Testis (tissue), 3 donors: Measurements from ENCODE around the gene MTRF1. TPM values are rescaled to one million over a fixed set of nuclear protein-coding genes. Genes with fewer than 3 reads are reported as not detected.

Experiments used
- DNase-seq: peaks from one replicate; pipeline ENCODE4 v3.0.0-alpha.2; 2019
- H3K27ac ChIP-seq, 2 donors: fragments of 200-600 bp; sonication (generic); one replicate each; pipeline ENCODE4 v1.5.1; 2019
- H3K27me3 ChIP-seq: fragments of 200-600 bp; sonication (generic); one replicate; pipeline ENCODE4 v1.5.1; 2019
- H3K36me3 ChIP-seq: fragments of 200-600 bp; sonication (generic); one replicate; pipeline ENCODE4 v1.5.1; 2017; ENCODE audit warnings: low read depth; ENCODE audit errors: missing control alignments
- H3K4me1 ChIP-seq: fragments of 200-600 bp; sonication (generic); one replicate; pipeline ENCODE4 v1.5.1; 2019
- H3K4me3 ChIP-seq, 2 donors: fragments of 200-600 bp; sonication (generic); one replicate each; pipeline ENCODE4 v1.5.1; 2017 to 2019
- H3K9me3 ChIP-seq: fragments of 200-600 bp; sonication (generic); one replicate; pipeline ENCODE4 v1.5.1; 2017
- POLR2A ChIP-seq: fragments of 450-650 bp; IDR thresholded peaks from one replicate; pipeline ENCODE4 v1.6.1; 2017; ENCODE audit warnings: antibody characterized with exemption, mild to moderate bottlenecking, moderate library complexity
- WGBS, 2 donors: methylation state at CpG; one replicate each; pipeline ENCODE4 v1.1.5; 2018; 5-methylcytosine and 5-hydroxymethylcytosine counted together
- intact Hi-C: fragments of 100-400 bp; cut with DNase I; formaldehyde crosslinking; loops from one replicate; pipeline ENCODE4 v1.15.1; 2023; ENCODE audit warnings: low total_unique reads
- polyA plus RNA-seq: library from polyadenylated mRNA; stranded (reverse); fragments of 350-450 nt; fragmentation: Illumina TruSeq; extraction: RNeasy Lipid Tissue Mini Kit (QIAGEN cat#74804); gene quantifications from one replicate; pipeline ENCODE4 v1.2.3, GENCODE V29; 2014; ENCODE audit warnings: low read depth, low replicate concordance; ENCODE audit not compliant: insufficient read depth
- total RNA-seq, 2 donors: library from RNA; depleted of rRNA; stranded (reverse); fragments of >200 nt; gene quantifications; one replicate each; pipeline ENCODE4 v1.2.3, GENCODE V29; 2016
- TF ChIP-seq, protein P1 (sequence below), 3 experiments: fragments of 450-650 bp in 2 of 3; fragments of 200-600 bp in 1 of 3; sonication (generic) in 1 of 3; IDR thresholded peaks; one replicate each; pipeline ENCODE4 v1.5.1; 2016 to 2019; ENCODE audit warnings: antibody characterized with exemption in 3 of 3, mild to moderate bottlenecking in 2 of 3, moderate library complexity in 1 of 3

MTRF1 gene
- total and polyA plus RNA-seq, 3 donors from 2014 or later: 20.3 to 32.8 (median 23.7) TPM

DNA sequence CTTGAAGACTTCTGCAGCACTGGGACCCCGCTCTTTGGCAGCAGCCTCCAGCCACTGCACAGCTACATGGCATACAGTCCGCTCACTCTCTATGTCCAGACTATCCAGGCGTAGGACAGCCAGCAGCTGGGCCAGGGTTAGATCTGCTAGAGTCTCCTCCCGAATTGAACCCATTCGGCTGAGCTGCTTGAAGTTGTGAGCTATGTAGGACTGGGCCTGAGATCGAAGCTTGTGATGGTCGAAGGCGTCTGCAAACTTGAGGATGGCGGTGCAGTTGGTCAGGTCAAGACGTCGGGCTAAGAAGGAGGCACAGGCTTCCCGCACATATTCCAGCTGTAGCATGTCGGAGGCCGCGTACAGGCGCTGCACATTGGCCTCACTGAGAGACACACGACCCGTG, 69.9 kb downstream of the MTRF1 start:
- DNase-seq: peak; percentile 16
- H3K27me3 ChIP-seq: no peaks in the 10 kb centered on the region
- peak overlapping the region; percentile 67 to 81 for H3K4me3 ChIP-seq
- no peaks in the 10 kb centered on the region for H3K36me3 ChIP-seq
- intact Hi-C loops: no loop called here
- no peak overlapping the region for H3K27ac ChIP-seq
- TF ChIP-seq POLR2A: no peak
- TF ChIP-seq, protein P1, sequence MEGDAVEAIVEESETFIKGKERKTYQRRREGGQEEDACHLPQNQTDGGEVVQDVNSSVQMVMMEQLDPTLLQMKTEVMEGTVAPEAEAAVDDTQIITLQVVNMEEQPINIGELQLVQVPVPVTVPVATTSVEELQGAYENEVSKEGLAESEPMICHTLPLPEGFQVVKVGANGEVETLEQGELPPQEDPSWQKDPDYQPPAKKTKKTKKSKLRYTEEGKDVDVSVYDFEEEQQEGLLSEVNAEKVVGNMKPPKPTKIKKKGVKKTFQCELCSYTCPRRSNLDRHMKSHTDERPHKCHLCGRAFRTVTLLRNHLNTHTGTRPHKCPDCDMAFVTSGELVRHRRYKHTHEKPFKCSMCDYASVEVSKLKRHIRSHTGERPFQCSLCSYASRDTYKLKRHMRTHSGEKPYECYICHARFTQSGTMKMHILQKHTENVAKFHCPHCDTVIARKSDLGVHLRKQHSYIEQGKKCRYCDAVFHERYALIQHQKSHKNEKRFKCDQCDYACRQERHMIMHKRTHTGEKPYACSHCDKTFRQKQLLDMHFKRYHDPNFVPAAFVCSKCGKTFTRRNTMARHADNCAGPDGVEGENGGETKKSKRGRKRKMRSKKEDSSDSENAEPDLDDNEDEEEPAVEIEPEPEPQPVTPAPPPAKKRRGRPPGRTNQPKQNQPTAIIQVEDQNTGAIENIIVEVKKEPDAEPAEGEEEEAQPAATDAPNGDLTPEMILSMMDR (IDR thresholded peaks at IDR 0.05): no peak
- WGBS, 2 donors: 70 to 85% methylated on average over 12 to 18 of the region's 18 CpGs
- H3K4me1 ChIP-seq: no peaks in the 10 kb centered on the region
- no peaks in the 10 kb centered on the region for H3K9me3 ChIP-seq

DNA sequence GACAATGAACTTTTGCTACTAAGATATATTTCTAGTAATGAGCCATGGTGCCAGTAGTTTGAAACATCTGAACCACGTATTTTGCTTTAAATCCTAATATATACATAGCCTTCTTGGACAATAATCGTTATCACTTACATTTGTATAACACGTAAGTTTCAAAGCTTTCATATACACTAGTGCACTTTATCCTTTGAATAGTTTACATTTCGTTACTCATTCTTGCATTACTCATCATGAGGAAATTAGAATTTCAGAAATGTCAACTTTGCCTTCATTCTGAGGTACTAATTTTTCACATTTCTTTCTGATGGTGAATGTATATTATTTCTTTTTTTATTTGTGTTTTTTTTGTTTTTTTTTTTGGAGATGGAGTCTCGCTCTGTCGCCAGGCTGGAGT, 74.8 kb downstream of the MTRF1 start:
- H3K27me3 ChIP-seq: no peaks in the 10 kb centered on the region

DNA sequence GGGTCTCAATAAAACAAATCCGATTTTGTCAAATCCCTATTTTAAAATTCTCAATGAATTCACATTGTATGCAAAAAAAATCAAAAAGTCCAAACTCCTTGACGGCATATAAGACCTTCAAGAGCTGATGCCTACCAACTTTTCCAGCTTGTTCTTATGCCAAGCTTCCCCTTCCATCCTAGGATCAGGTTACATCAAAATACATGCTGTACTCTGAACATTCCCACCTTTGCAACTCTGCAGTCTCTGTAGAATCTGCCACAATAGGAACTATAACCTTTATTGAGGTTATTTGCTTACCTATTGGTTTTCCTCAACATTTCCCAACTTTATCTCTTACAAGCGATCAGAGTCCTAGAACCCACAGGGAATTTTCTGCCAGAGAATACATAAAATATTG, 76.9 kb downstream of the MTRF1 start:
- H3K9me3 ChIP-seq: no peaks in the 10 kb centered on the region
- H3K27ac ChIP-seq: no peak overlapping the region
- H3K4me3 ChIP-seq: no peak overlapping the region
- TF ChIP-seq, protein P1 (IDR thresholded peaks at IDR 0.05): no peak
- no peak for TF ChIP-seq POLR2A
- no peak for DNase-seq
- H3K27me3 ChIP-seq: no peaks in the 10 kb centered on the region
- H3K36me3 ChIP-seq: no peaks in the 10 kb centered on the region
- no peaks in the 10 kb centered on the region for H3K4me1 ChIP-seq
- intact Hi-C loops: no loop called here
- WGBS, 2 donors: 91 to 92% methylated on average over 3 of the region's 3 CpGs

More for the DNA sequence above, 74.8 kb downstream of the MTRF1 start:
- no peak overlapping the region for H3K4me3 ChIP-seq
- H3K36me3 ChIP-seq: no peaks in the 10 kb centered on the region
- H3K9me3 ChIP-seq: no peaks in the 10 kb centered on the region
- intact Hi-C loops: no loop called here
- H3K4me1 ChIP-seq: no peaks in the 10 kb centered on the region
- no peak overlapping the region for H3K27ac ChIP-seq
- 93 to 96% methylated on average over 6 of the region's 6 CpGs for WGBS, 2 donors
- DNase-seq: no peak
- TF ChIP-seq, protein P1 (IDR thresholded peaks at IDR 0.05): no peak
- no peak for TF ChIP-seq POLR2A

DNA sequence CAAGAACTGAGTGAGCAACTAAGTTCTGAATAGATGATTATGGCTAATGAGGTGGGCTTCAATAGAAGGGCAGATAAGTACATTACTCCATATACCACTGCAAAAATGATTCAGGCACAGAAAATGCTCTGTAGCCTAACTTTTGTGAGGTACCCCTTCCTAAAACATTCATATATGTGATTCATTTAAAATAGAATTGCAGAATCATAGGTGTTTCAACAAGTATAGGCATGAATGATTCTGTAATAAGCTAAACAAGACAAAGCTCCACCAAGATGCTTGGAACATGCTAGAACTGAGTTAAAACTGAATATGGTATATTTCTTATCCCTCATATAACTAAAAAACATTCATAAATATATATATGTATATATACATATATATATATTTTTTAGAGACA, 81.1 kb downstream of the MTRF1 start:
- Histone ChIP-seq H3K4me3 (no peak overlapping the region), H3K4me1 (no peaks in the 10 kb centered on the region), H3K27ac (no peak overlapping the region), H3K27me3 (no peaks in the 10 kb centered on the region), H3K9me3 (no peaks in the 10 kb centered on the region), H3K36me3 (no peaks in the 10 kb centered on the region)
- intact Hi-C loops: no loop called here
- no peak for DNase-seq
- TF ChIP-seq, protein P1 (IDR thresholded peaks at IDR 0.05): no peak

DNA sequence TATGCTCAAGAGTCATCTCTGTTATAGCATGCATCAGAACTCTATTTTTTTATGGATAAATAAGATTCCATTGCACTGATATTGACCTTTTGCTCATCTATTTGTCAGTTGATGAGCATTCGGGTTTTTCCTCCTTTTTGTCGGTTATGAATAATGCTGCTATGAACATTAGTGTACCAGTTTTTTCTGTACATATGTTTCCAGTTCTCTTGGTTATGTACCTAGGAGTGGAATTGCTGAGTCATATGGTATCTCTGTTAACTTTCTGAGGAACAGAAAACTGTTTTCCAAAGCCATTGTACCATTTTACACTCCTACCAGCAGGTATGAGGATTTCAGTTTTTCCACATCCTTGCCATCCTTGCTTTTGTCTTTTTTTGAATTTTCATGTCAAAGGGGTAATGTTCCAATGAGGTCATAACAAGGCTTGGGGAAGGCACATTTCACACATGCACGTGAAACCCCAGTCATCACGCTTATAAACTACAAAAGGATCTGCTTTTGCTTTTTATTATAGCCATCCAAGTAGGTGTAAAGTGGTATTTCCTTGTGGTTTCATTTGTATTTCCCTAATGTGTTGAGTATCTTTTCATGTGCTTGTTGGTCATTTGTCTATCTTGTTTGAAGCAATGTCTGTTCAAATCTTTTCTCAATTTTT, 83.7 kb downstream of the MTRF1 start:
- WGBS, 2 donors: 81 to 86% methylated on average over 4 of the region's 4 CpGs
- Histone ChIP-seq H3K27ac (no peak overlapping the region), H3K27me3 (no peaks in the 10 kb centered on the region), H3K36me3 (no peaks in the 10 kb centered on the region), H3K4me1 (no peaks in the 10 kb centered on the region), H3K4me3 (no peak overlapping the region), H3K9me3 (no peaks in the 10 kb centered on the region)
- intact Hi-C loops: no loop called here
- no peak for TF ChIP-seq POLR2A
- TF ChIP-seq, protein P1 (IDR thresholded peaks at IDR 0.05): no peak
- no peak for DNase-seq
